ENCODE results near the gene PRKG1.

DNA sequence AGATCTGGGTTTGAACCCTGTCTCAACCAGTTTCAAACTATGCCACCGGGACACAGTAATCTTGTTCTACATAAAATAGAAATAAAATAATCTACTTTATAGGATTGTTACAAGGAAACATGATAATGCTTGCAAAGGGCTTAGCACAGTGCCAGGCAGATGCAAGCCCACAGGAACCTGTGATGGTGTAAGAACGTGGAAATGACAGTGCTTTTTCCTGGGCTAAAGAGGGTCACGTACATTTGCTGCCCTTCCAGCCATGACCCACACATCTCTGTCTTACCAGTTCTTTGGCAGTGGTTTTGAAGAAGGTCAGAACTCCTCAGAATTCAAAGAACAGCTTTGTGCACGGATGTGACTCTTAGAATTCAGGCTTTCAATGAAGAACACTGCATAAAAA, 342.2 kb downstream of the PRKG1 start:
- TF ChIP-seq POLR2A (IDR thresholded peaks at IDR 0.05), result no peak
- TF ChIP-seq, protein P1, sequence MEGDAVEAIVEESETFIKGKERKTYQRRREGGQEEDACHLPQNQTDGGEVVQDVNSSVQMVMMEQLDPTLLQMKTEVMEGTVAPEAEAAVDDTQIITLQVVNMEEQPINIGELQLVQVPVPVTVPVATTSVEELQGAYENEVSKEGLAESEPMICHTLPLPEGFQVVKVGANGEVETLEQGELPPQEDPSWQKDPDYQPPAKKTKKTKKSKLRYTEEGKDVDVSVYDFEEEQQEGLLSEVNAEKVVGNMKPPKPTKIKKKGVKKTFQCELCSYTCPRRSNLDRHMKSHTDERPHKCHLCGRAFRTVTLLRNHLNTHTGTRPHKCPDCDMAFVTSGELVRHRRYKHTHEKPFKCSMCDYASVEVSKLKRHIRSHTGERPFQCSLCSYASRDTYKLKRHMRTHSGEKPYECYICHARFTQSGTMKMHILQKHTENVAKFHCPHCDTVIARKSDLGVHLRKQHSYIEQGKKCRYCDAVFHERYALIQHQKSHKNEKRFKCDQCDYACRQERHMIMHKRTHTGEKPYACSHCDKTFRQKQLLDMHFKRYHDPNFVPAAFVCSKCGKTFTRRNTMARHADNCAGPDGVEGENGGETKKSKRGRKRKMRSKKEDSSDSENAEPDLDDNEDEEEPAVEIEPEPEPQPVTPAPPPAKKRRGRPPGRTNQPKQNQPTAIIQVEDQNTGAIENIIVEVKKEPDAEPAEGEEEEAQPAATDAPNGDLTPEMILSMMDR (IDR thresholded peaks at IDR 0.05), result no peak
